Caco-2 (cell line): Measurements from ENCODE around the gene GSK3B. TPM values are rescaled to one million over a fixed set of nuclear protein-coding genes. Genes with fewer than 3 reads are reported as not detected.

Experiments
- BruUV-seq: library from RNA; stranded (reverse); fragments of 400-500 nt; replicated peaks from 2 replicates; lab custom pipeline; 2021; lab: Mats Ljungman, UMichigan
- CTCF ChIA-PET: fragments of 300-600 bp; sonication (Branson Sonifier 250); formaldehyde crosslinking; loops from one replicate; lab custom pipeline; 2022; ENCODE audit warnings: antibody characterized with exemption; lab: Charles Lee
- POLR2A ChIA-PET: fragments of 300-600 bp; sonication (Branson Sonifier 250); formaldehyde crosslinking; loops from one replicate; lab custom pipeline; 2022; ENCODE audit warnings: antibody characterized with exemption; lab: Charles Lee
- DNase-seq, 2 experiments: peaks; one replicate each; pipeline versions ENCODE4 v3.0.0 to v3.0.0-alpha.2; 2020 to 2022
- H3K27me3 ChIP-seq: replicated peaks from 2 replicates; pipeline ENCODE4 v1.6.0; 2011; ENCODE audit warnings: low read length; ENCODE audit not compliant: control insufficient read depth, insufficient read depth
- H3K36me3 ChIP-seq: 2 replicates; pipeline ENCODE4 v1.5.1; 2011; ENCODE audit warnings: low read length; ENCODE audit not compliant: control insufficient read depth, insufficient read depth
- H3K4me1 ChIP-seq: fragments of 250-450 bp; sonication (Bioruptor Pico); 2 replicates; pipeline ENCODE4 v1.5.1; 2020; ENCODE audit warnings: mild to moderate bottlenecking
- H3K4me3 ChIP-seq: 2 replicates; pipeline ENCODE4 v1.5.1; 2011; ENCODE audit warnings: low read depth, mild to moderate bottlenecking, control low read depth, low read length
- H3K9me3 ChIP-seq: fragments of 250-450 bp; sonication (Bioruptor Pico); 2 replicates; pipeline ENCODE4 v1.5.1; 2020; ENCODE audit warnings: mild to moderate bottlenecking, moderate library complexity
- H3K27ac Mint-ChIP-seq: one replicate; pipeline ENCODE4 v1.8.0; 2022; ENCODE audit warnings: mixed read lengths; ENCODE audit not compliant: unreplicated experiment
- H3K27me3 Mint-ChIP-seq: one replicate; pipeline ENCODE4 v1.8.0; 2022; ENCODE audit warnings: mixed read lengths; ENCODE audit not compliant: insufficient read depth, unreplicated experiment
- H3K36me3 Mint-ChIP-seq: one replicate; pipeline ENCODE4 v1.8.0; 2022; ENCODE audit warnings: mild to moderate bottlenecking, mixed read lengths; ENCODE audit not compliant: insufficient read depth, unreplicated experiment
- H3K4me1 Mint-ChIP-seq: one replicate; pipeline ENCODE4 v1.8.0; 2022; ENCODE audit warnings: low read depth, mixed read lengths; ENCODE audit not compliant: unreplicated experiment
- H3K4me3 Mint-ChIP-seq: one replicate; pipeline ENCODE4 v1.8.0; 2022; ENCODE audit warnings: mild to moderate bottlenecking, moderate library complexity, mixed read lengths; ENCODE audit not compliant: unreplicated experiment
- H3K9me3 Mint-ChIP-seq: one replicate; pipeline ENCODE4 v1.8.0; 2022; ENCODE audit warnings: mixed read lengths; ENCODE audit not compliant: unreplicated experiment
- intact Hi-C: fragments of 100-400 bp; cut with micrococcal nuclease; formaldehyde crosslinking; loops from one replicate; pipeline ENCODE4 v1.10.0; 2022; ENCODE audit not compliant: unreplicated experiment
- total RNA-seq: library from RNA; stranded (reverse); gene quantifications from 2 replicates; pipeline ENCODE4 v1.2.3, GENCODE V29; 2022
- TF ChIP-seq, protein P1 (sequence below), 2 experiments: fragments of 200-600 bp in 1 of 2; IDR thresholded peaks; 1 replicate in 1 of 2; 2 replicates in 1 of 2; pipeline versions ENCODE4 v1.5.1 to v1.8.0; 2011 to 2022; ENCODE audit warnings: antibody characterized with exemption in 1 of 2, control low read depth in 1 of 2, inconsistent platforms in 1 of 2, low read depth in 1 of 2, low read length in 1 of 2, mild to moderate bottlenecking in 1 of 2, moderate library complexity in 1 of 2; ENCODE audit not compliant: insufficient read depth in 1 of 2, severe bottlenecking in 1 of 2, unreplicated experiment in 1 of 2

GSK3B gene
- total RNA-seq, 1 experiment from 2014 or later, result 55.2 TPM

DNA sequence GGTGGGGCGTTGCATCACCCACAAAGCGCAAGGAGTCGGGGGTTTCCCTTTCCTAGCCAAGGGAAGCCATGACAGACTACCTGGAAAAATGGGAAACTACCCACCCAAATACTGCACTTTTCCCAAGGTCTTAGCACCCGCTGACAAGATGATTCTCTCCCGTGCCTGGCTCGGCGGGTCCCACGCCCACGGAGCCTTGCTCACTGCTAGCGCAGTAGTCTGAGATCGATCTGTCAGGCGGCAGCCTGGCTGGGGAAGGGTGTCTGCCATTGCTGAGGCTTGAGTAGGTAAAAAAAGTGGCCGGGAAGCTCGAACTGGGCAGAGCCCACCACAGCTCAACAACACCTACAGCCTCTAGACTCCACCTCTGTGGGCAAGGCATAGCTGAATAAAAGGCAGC lies 112.9 kb downstream of the GSK3B start:
- no peak for DNase-seq
- Histone ChIP-seq H3K9me3 (no peaks in the 10 kb centered on the region), H3K4me3 (no peak overlapping the region), H3K36me3 (no peaks in the 10 kb centered on the region; the same call in 1 of the 2 replicates), H3K4me1 (0 out of 2 replicates have a peak, but pooled peaks cover 7% of the 10 kb centered on the region), H3K27me3 (no peaks in the 10 kb centered on the region)
- Mint-ChIP-seq H3K36me3 (peaks cover 27% of the 10 kb centered on the region), H3K9me3 (peaks cover 30% of the 10 kb centered on the region), H3K27me3 (no peaks in the 10 kb centered on the region), H3K27ac (no peak overlapping the region), H3K4me3 (no peak overlapping the region), H3K4me1 (peaks cover 27% of the 10 kb centered on the region)
- BruUV-seq, result no TSS peak
- TF ChIP-seq, protein P1, sequence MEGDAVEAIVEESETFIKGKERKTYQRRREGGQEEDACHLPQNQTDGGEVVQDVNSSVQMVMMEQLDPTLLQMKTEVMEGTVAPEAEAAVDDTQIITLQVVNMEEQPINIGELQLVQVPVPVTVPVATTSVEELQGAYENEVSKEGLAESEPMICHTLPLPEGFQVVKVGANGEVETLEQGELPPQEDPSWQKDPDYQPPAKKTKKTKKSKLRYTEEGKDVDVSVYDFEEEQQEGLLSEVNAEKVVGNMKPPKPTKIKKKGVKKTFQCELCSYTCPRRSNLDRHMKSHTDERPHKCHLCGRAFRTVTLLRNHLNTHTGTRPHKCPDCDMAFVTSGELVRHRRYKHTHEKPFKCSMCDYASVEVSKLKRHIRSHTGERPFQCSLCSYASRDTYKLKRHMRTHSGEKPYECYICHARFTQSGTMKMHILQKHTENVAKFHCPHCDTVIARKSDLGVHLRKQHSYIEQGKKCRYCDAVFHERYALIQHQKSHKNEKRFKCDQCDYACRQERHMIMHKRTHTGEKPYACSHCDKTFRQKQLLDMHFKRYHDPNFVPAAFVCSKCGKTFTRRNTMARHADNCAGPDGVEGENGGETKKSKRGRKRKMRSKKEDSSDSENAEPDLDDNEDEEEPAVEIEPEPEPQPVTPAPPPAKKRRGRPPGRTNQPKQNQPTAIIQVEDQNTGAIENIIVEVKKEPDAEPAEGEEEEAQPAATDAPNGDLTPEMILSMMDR (IDR thresholded peaks at IDR 0.05; ENCODE audit: insufficient read depth in 1 of 2, low read depth in 1 of 2, low read length in 1 of 2, severe bottlenecking in 1 of 2, unreplicated experiment in 1 of 2), result no peak
- intact Hi-C loops, result no loop called here
- ChIA-PET POLR2A (no interaction called here), CTCF (no interaction called here)

GRCh38 chr3:119978554-119979208 lies 115.6 kb downstream of the GSK3B start:
- ChIA-PET POLR2A (no interaction called here), CTCF (no interaction called here)
- Mint-ChIP-seq H3K27me3 (no peaks in the 10 kb centered on the region), H3K9me3 (peaks cover 10% of the 10 kb centered on the region), H3K4me1 (peaks cover 19% of the 10 kb centered on the region), H3K27ac (no peak overlapping the region), H3K4me3 (no peak overlapping the region), H3K36me3 (peaks cover 17% of the 10 kb centered on the region)
- no peaks in the 10 kb centered on the region for H3K27me3 ChIP-seq
- BruUV-seq, result no TSS peak
- H3K9me3 ChIP-seq, result no peaks in the 10 kb centered on the region
- peaks cover 21% of the 10 kb centered on the region; the same call in 1 of the 2 replicates for H3K4me1 ChIP-seq
- TF ChIP-seq, protein P1 (IDR thresholded peaks at IDR 0.05; ENCODE audit: insufficient read depth in 1 of 2, low read depth in 1 of 2, low read length in 1 of 2, severe bottlenecking in 1 of 2, unreplicated experiment in 1 of 2), result no peak
- intact Hi-C loops, result no loop called here
- H3K4me3 ChIP-seq, result no peak overlapping the region
- H3K36me3 ChIP-seq, result no peaks in the 10 kb centered on the region; the same call in 1 of the 2 replicates
- DNase-seq, result no peak

GRCh38 chr3:119977353-119977752 lies 116.9 kb downstream of the GSK3B start:
- peaks cover 20% of the 10 kb centered on the region for H3K4me1 Mint-ChIP-seq
- H3K4me3 ChIP-seq, result no peak overlapping the region
- H3K9me3 Mint-ChIP-seq, result peaks cover 8% of the 10 kb centered on the region
- intact Hi-C loops, result no loop called here
- no peak overlapping the region for H3K4me3 Mint-ChIP-seq
- H3K36me3 ChIP-seq, result no peaks in the 10 kb centered on the region; the same call in 1 of the 2 replicates
- CTCF ChIA-PET, result no interaction called here
- no peaks in the 10 kb centered on the region for H3K27me3 Mint-ChIP-seq
- TF ChIP-seq, protein P1 (IDR thresholded peaks at IDR 0.05; ENCODE audit: insufficient read depth in 1 of 2, low read depth in 1 of 2, low read length in 1 of 2, severe bottlenecking in 1 of 2, unreplicated experiment in 1 of 2), result no peak
- H3K4me1 ChIP-seq, result peaks cover 22% of the 10 kb centered on the region; the same call in 1 of the 2 replicates
- no peaks in the 10 kb centered on the region for H3K9me3 ChIP-seq
- no peak for DNase-seq
- no TSS peak for BruUV-seq
- H3K36me3 Mint-ChIP-seq, result peaks cover 11% of the 10 kb centered on the region
- no peak overlapping the region for H3K27ac Mint-ChIP-seq
- no peaks in the 10 kb centered on the region for H3K27me3 ChIP-seq
- POLR2A ChIA-PET, result interaction anchor here (0.6 kb wide), 1 partner anchor 669 kb away, joined by 3 read pairs; no protein-coding TSS in a partner anchor
